ENCODE data around the gene PTPRN2. TPM values are rescaled to one million over a fixed set of nuclear protein-coding genes. Genes with fewer than 3 reads are reported as not detected.

PTPRN2 gene
- total and polyA plus RNA-seq, 9 of the 15 experiments (the other 6 are each of a cell fraction or from before 2014, with no cell fraction given), result not detected

DNA sequence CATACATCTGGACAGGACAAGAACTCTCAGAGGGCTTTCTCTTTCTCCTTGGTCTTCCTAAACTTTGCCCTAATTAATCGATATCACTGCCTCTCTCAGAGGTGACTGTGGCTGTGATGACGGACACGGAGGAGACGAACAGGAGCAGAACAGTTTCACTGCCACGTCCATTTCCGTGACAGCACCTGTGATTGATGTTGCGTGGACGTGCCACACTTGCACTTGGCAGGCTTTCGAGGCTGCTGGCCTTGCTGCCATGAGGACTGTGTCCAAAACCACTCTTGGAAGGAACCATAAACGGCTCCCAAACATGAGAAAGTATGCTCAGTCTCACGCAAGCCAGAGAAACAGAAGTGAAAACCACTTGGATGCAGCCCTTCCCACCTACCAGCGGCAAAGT lies 942.7 kb downstream of the PTPRN2 start:
- H3K9me3 ChIP-seq (replicated peaks; ENCODE audit: control insufficient read depth, insufficient read depth, low read depth, low read length), result no peaks in the 10 kb centered on the region
- H3K27me3 ChIP-seq (ENCODE audit: control insufficient read depth in 2 of 2, insufficient read depth in 2 of 2, low read length in 2 of 2), result peaks cover 31 to 63% of the 10 kb centered on the region in 2 experiments
- no peak overlapping the region for H3K27ac ChIP-seq (ENCODE audit: extremely low read depth, low read depth, low read length)
- BruUV-seq (replicated peaks), result no TSS peak
- WGBS (ENCODE audit: insufficient coverage, low coverage, missing lambda C conversion rate), result 2% methylated on average over 12 of the region's 12 CpGs
- POLR2A ChIA-PET, result interaction anchor here (0.6 to 0.7 kb wide), 3 partner anchors 65 to 1674 kb away, joined by 3 read pairs; no protein-coding TSS in a partner anchor
- FAIRE-seq (no peak), ATAC-seq (no peak), DNase-seq (ENCODE audit: extremely low read depth in 1 of 4, low spot score in 3 of 4) (no peak)
- H4K20me1 ChIP-seq (replicated peaks; ENCODE audit: control insufficient read depth, insufficient read depth, low read length), result no peaks in the 10 kb centered on the region
- no peaks in the 10 kb centered on the region for H3K79me2 ChIP-seq (ENCODE audit: control insufficient read depth, insufficient read depth, low read length)
- no peak overlapping the region for H3K4me2 ChIP-seq (ENCODE audit: insufficient read depth, low read length)
- in situ Hi-C loops (cut with MboI) (no loop called here), intact Hi-C loops (cut with micrococcal nuclease) (no loop called here)
- H3K36me3 ChIP-seq (ENCODE audit: control insufficient read depth, insufficient read depth, low read length), result no peaks in the 10 kb centered on the region
- no peak overlapping the region for H2AFZ ChIP-seq (ENCODE audit: low read depth, low read length)
- CTCF ChIA-PET (ENCODE audit: low intra/inter-chr PET ratio), result no interaction called here
- no peak overlapping the region for H3K4me3 ChIP-seq
- H3K4me1 ChIP-seq (replicated peaks in 1 of 2; ENCODE audit: control insufficient read depth in 2 of 2, insufficient read depth in 2 of 2, low read length in 2 of 2), result no peaks in the 10 kb centered on the region; a peak in 1 of 5 replicates
- H3K9me1 ChIP-seq (ENCODE audit: control insufficient read depth, insufficient read depth, low read length), result no peaks in the 10 kb centered on the region
- H3K9ac ChIP-seq (ENCODE audit: insufficient read depth in 1 of 2, low read depth in 2 of 2, low read length in 2 of 2), result no peak overlapping the region
- TF ChIP-seq SIN3B (IDR thresholded peaks at IDR 0.05; ENCODE audit: low read depth) (no peak), CHD2 (IDR thresholded peaks at IDR 0.05; ENCODE audit: low read depth, low read length) (no peak), RHOXF2B (CRISPR knock-in tag; conservative IDR thresholded peaks at IDR 0.05) (no peak), ZNF23 (CRISPR knock-in tag; IDR thresholded peaks at IDR 0.05) (no peak), CHCHD3 (CRISPR knock-in tag; IDR thresholded peaks at IDR 0.05) (no peak), RBM25 (IDR thresholded peaks at IDR 0.05; ENCODE audit: low read depth, low read length, severe bottlenecking) (no peak), ILK (tag; IDR thresholded peaks at IDR 0.05; ENCODE audit: borderline replicate concordance, low read depth) (no peak)
- TF ChIP-seq, protein P1, sequence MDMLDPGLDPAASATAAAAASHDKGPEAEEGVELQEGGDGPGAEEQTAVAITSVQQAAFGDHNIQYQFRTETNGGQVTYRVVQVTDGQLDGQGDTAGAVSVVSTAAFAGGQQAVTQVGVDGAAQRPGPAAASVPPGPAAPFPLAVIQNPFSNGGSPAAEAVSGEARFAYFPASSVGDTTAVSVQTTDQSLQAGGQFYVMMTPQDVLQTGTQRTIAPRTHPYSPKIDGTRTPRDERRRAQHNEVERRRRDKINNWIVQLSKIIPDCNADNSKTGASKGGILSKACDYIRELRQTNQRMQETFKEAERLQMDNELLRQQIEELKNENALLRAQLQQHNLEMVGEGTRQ (CRISPR knock-in tag; IDR thresholded peaks at IDR 0.05), result no peak
- TF ChIP-seq, protein P2, sequence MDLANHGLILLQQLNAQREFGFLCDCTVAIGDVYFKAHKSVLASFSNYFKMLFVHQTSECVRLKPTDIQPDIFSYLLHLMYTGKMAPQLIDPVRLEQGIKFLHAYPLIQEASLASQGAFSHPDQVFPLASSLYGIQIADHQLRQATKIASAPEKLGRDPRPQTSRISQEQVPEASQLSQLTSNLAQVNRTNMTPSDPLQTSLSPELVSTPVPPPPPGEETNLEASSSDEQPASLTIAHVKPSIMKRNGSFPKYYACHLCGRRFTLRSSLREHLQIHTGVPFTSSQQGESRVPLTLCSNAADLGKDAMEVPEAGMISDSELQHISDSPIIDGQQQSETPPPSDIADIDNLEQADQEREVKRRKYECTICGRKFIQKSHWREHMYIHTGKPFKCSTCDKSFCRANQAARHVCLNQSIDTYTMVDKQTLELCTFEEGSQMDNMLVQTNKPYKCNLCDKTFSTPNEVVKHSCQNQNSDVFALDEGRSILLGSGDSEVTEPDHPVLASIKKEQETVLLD (IDR thresholded peaks at IDR 0.05), result no peak
- TF ChIP-seq, protein P3, sequence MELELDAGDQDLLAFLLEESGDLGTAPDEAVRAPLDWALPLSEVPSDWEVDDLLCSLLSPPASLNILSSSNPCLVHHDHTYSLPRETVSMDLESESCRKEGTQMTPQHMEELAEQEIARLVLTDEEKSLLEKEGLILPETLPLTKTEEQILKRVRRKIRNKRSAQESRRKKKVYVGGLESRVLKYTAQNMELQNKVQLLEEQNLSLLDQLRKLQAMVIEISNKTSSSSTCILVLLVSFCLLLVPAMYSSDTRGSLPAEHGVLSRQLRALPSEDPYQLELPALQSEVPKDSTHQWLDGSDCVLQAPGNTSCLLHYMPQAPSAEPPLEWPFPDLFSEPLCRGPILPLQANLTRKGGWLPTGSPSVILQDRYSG (tag; conservative IDR thresholded peaks at IDR 0.05; ENCODE audit: low read depth), result no peak
